HL-60 (cell line): ENCODE data around the gene TRIM67.

Experiments
- DNase-seq, 2 experiments: peaks; one replicate each; pipeline ENCODE4 v3.0.0-alpha.2; 2010 to 2020; ENCODE audit warnings: low read depth in 1 of 2, low spot score in 1 of 2
- H3K27ac ChIP-seq: fragments of 250-450 bp; sonication (Bioruptor Pico); replicated peaks from 2 replicates; pipeline ENCODE4 v1.5.1; 2020; ENCODE audit warnings: mild to moderate bottlenecking, moderate library complexity
- H3K27me3 ChIP-seq: fragments of 250-450 bp; sonication (Bioruptor Pico); 2 replicates; pipeline ENCODE4 v1.5.1; 2021; ENCODE audit warnings: mild to moderate bottlenecking, moderate library complexity; ENCODE audit not compliant: insufficient read depth, poor library complexity, severe bottlenecking
- H3K4me3 ChIP-seq: replicated peaks from 2 replicates; pipeline ENCODE4 v1.5.1; 2011; ENCODE audit warnings: mild to moderate bottlenecking, control low read depth, low read length; ENCODE audit not compliant: insufficient read depth
- CTCF ChIP-seq: IDR thresholded peaks from one replicate; pipeline ENCODE4 v1.5.1; 2011; ENCODE audit warnings: low read length, control low read depth, inconsistent platforms; ENCODE audit not compliant: insufficient read depth
- GABPA ChIP-seq: IDR thresholded peaks from 2 replicates; pipeline ENCODE4 v1.6.1; 2012; ENCODE audit warnings: low read depth
- POLR2AphosphoS5 ChIP-seq: IDR thresholded peaks from 2 replicates; pipeline ENCODE4 v1.6.1; 2012; ENCODE audit warnings: low read depth
- REST ChIP-seq: IDR thresholded peaks from 2 replicates; pipeline ENCODE4 v1.6.1; 2012; ENCODE audit warnings: low read depth; ENCODE audit not compliant: insufficient replicate concordance
- SPI1 ChIP-seq: IDR thresholded peaks from 2 replicates; pipeline ENCODE4 v1.6.1; 2012; ENCODE audit warnings: low read depth, mild to moderate bottlenecking, borderline replicate concordance

Gene TRIM67

GRCh38 chr1:231138236-231138635, 23.6 kb upstream of the TRIM67 start:
- peaks cover 4% of the 10 kb centered on the region for H3K27me3 ChIP-seq
- no peak overlapping the region for H3K4me3 ChIP-seq
- no peak for TF ChIP-seq SPI1
- TF ChIP-seq GABPA = no peak
- no peak for TF ChIP-seq POLR2AphosphoS5
- no peak for TF ChIP-seq CTCF
- no peak for TF ChIP-seq REST
- DNase-seq = no peak
- H3K27ac ChIP-seq = no peak overlapping the region

- no peak for TF ChIP-seq SPI1
- peak; percentile 62 for TF ChIP-seq REST
- no peak for TF ChIP-seq CTCF
- peaks cover 4% of the 10 kb centered on the region for H3K27me3 ChIP-seq
- DNase-seq = no peak
- H3K27ac ChIP-seq = no peak overlapping the region
- H3K4me3 ChIP-seq = no peak overlapping the region
Observed at GRCh38 chr1:231139125-231139649, 22.7 kb upstream of the TRIM67 start.

- Histone ChIP-seq H3K4me3 (no peak overlapping the region), H3K27ac (no peak overlapping the region), H3K27me3 (peaks cover 4% of the 10 kb centered on the region)
- TF ChIP-seq CTCF (no peak), SPI1 (no peak), POLR2AphosphoS5 (no peak), GABPA (no peak), REST (no peak)
- no peak for DNase-seq
Observed at GRCh38 chr1:231139659-231140654, 21.9 kb upstream of the TRIM67 start.
